NOMO-1 treated with DMSO at 0.1 percent for 48 hours (cell line): ENCODE data around the gene AIFM1.

Source experiments
- DNase-seq: peaks from one replicate; lab custom pipeline; 2025; ENCODE audit not compliant: unreplicated experiment; lab: John Stamatoyannopoulos, UW

Gene AIFM1

DNA sequence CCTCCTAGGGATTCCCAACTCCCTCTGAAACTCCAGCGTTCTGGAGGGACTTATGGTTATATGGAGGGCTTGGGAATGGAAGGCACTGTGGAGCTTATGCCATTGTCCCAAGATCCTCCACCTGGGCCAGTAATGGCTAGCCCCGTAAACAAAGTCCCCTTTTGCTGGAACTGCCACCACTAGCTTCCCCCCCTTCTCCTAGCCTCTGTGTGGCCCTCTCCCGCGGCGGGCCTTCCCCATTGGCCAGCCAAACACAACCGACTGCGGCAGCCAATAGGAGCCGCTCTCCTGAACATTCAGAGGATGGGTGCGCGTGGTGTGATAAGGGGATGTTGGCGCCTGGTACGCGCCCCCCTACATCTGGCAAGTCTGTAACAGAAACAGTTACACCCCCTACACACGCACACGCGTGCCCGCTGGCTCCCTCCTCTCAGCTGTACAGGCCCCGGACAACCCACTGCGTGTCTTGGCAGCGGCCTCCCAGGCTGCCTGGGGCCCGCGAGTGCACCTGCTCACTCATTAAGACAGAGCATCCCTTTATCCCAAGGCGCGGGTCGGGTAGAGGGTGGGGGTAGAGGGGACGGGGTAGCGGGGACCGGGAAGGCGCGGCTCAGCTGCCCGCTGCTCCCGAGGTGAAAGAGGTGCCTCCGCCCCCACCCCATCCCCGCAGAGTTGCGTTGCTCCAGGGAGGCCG lies 5.3 kb upstream of the AIFM1 start:
- DNase-seq = peak; percentile 57

DNA sequence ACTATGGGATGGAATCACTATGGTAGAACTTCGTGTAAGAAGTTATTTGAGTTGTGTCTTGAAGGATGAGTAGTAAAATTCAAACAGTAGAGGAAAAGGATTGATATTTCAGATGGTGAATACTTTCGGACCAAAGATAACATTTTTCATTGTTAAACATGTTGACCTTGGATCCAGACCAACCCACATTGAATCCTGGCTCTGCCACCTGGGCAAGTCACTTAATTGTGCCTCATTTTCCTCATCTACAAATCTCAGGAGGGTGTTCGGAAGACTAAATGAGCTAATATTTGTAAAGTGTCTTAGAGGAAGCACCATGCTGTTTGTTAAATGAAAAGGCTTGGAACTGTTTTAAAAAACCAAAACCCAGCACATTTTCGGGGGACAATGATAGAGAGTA lies 1.4 kb upstream of the AIFM1 start:
- DNase-seq = no peak

DNA sequence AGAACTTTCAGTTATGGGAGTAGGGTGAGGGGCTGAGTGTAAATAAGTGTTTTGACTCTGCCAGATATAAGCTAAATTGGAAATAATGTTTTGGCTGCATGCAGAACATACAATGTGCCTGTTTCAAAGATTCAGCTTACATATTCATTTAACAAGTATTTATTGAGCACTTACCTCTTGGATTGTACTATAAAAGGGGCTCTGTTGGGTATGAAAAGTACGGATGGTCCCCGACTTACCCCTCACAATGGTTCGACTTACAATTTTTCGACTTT lies 799 bp upstream of the AIFM1 start:
- DNase-seq = no peak

DNA sequence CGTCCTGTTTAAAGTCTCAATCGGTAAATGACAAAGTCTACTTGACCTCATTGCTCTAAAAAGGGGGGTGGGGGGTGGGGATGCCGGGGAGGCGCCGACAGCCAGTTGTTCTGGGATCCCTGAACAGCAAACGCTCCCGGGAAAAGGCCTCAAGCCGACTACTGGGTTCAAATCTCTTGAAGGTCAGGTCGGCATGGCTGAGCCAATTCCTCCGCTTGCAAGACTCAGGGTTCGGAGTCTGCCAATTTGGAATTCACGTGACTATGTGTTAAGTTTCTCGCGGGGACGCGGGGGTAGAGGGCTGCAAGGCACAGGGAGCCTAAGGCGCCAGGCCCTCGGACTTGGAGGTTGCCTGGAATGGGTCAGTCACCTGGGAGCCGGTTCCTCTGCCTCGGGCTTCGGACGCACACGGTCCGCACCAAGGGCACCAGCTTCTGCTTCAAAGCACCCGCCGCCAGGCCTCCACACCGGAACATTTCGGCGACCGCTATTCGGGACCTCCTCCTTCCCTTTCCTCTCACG lies 399 bp downstream of the AIFM1 start:
- DNase-seq = no peak

DNA sequence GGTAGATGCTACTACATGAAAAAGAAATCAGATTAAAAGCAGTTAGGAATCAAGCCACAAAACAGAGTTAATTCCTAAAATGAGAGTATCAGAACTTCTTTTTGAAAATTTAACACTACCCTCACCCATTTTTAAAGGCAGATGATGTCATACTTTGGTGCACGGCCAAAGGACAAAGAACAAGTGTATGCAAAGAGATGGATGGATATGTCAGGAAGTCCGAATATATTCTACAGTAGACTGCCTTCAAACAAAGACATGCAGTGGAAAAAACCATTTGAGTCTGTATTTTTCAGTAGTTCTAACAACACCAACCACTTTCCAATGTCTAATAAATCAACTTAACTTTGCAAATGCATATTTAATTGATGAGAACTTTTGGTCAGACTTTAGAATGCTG lies 2.2 kb downstream of the AIFM1 start:
- DNase-seq = no peak

DNA sequence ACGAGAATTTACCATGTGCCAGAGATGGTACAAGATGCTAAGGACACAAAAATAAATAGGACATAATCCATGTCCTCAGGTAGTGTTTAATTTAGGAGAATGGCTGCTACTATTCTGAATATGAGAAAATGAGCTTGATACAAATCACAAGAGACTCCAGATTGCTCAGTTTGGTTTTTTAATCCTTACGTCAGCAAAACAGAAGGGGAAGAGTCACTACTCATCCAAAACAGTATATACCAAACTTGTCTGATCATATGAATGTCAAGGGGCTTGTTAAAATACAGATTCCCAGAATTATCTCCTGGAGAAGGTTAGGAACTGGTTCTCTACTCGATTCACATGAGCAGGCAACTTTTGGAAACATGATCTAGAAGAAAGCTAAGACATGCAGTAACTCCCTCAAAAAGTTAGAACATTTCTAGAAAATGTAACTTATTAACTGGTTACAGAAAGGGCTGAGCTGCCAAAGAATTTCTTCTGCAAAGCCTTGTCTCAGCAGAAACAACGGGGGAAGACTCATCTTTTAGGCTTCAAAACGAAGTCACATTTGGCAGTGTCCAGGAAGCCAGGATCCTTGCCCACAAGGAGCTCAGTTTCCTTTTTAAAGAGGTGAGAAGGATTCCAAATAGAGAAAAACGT lies 3.4 kb downstream of the AIFM1 start:
- DNase-seq = no peak

DNA sequence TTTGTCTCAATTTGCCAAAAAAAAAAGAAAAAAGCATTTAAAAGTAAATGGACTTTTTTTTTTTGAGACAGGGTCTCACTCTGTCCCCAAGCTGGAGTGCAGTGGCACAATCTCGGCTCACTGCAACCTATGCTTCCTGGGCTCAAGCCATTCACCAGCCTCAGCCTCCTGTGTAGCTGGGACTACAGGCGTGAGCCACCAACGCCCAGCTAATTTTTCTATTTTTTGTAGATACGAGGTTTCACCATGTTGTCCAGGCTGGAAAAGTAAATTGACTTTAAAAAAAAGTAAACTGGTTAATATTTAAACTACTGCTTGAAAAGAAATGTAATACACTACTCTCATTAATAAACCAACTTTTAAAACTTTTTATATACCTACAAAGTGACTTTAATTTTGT lies 5.9 kb downstream of the AIFM1 start:
- no peak for DNase-seq

DNA sequence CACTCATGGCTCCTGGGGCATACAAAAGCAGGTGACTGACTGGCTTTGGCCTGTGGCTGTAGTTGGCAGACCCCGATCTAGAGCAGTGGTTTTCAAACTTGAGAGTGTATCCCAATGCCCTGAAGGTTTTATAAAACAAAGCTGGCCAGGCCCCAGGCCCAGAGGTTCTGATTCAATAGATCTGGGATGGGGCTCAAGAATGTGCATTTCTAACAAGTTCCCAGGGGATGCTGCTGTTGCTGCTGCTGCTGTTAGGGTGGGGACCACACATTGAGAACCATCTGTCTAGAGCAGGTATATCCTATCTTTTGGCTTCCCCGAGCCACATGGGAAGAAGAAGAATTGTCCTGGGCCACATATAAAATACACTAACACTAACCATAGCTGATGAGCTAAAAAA lies 7.3 kb downstream of the AIFM1 start:
- no peak for DNase-seq

DNA sequence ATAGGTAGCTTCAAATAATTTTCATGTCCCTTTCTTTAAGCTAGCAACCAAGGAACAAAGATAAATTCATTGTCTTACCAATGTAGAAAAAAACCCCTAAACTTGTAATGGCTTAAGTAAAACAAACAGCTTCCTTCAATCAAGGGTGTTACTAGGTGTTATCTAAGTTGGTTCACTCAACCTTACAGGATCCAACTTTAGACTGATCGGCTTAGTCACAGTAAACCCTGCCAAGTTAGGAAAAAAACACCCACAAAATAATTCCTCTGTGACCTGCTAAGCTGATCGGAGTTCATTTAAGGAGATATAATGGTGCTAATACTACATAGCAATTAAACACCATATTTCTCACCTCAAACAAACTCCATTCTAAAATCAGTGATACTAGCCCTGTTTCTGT lies 10.1 kb downstream of the AIFM1 start:
- DNase-seq = no peak

DNA sequence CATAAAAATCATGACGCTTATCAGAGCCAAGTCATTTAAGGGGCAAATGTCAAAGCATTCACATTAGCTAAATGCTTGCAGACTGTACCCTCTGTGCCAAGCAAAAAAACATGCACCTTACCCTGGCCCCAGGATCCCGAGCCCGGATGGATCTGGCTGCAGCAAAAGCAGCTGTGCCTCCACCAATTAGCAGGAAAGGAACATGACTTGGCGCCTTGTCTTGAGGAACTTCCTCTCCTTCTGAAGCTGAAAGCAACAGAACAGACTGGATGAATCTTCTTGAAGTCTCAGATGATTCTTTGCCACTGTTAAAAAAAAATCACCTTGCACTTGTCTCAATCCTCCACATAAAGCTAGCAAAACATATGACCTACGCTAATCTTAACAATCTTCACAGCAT lies 18.0 kb downstream of the AIFM1 start:
- peak; percentile 39 for DNase-seq

DNA sequence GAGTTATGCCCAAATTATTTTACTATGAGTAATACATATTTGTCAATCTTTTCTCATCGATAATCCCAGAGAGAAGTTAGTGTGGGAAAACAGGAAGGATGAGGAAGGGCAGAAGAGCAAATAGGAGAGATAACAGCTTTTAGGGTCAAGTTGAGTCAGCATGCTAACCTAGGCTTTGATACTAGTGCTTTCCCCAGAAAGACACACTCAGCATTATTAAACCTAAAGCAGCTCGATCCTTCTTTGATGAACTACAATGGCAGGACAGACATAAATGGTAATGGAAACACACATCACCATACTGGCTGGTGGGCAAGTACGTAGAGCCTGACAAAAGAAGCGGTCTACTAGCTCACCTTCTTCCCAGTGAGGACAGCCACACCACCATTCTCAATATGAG lies 20.5 kb downstream of the AIFM1 start:
- DNase-seq = no peak

DNA sequence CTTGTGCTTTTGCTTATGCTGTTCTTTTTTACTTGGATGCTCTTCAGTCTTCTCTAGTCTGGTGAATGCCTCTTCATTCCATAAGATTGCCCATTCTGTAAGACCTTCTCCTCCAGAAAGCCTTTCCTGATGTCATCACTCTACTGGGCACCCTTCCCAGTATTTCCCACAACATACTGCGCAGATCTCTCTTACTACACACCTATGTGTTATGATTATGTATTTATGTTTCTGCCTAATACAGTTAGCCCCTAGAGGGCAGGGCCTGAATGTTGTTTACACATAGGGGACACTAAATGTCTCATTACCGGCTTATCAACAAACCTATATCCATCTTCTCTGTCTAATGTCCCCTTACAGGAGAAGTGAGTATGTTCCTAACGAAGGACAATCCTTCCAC lies 21.1 kb downstream of the AIFM1 start:
- no peak for DNase-seq

DNA sequence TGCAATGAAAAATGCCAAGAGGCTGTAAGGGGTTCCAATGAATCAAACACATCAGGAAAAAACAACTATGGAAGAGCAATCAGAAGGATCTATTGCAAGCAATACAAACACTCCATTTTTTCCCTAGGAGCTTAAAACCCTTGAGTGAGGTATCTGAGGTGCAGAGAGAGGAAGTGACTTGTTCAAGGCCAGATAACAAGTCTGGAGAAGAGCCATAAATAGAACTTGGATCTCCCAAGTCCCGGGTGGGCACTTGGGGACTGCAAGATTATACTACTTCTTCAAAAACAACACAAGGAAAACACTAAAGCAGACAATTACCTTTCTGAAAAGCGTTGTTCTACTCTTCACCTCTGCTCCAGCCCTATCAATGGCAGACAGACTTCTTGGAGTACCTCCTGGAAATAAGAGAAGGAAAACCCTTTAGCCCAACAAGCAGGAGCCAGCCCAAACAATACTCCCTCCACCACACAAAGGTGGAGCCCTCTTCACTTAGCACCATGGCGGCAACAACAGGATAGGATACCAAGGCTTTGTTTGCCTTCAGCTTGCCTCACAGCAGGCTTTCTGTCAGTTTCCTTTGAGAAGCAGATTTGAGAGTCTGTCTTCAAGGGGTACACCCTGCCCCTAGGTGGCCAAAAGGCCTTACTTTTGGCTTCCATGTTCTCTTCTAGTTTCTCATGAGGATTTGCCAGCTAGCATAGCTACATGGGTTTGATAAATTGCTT lies 26.0 kb downstream of the AIFM1 start:
- DNase-seq = no peak

DNA sequence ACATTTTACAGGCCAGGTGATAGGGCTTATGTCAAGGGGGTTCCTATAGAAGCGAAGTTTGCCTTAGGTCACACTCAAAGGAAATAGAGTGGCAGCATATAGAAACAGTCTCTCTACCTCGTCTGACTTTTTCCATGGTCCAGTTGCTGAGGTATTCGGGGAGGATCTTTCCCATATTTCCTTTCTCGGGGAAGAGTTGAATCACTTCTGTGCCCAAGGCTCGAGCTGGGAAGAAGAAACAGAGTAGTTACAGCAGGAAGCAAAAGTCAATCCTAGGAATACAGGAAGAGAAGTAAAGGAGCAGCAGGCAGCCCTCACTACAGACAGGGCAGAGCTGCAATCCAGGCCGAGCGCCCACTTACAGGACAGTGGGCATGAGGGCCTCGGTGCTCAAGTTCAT lies 28.7 kb downstream of the AIFM1 start:
- DNase-seq = no peak

DNA sequence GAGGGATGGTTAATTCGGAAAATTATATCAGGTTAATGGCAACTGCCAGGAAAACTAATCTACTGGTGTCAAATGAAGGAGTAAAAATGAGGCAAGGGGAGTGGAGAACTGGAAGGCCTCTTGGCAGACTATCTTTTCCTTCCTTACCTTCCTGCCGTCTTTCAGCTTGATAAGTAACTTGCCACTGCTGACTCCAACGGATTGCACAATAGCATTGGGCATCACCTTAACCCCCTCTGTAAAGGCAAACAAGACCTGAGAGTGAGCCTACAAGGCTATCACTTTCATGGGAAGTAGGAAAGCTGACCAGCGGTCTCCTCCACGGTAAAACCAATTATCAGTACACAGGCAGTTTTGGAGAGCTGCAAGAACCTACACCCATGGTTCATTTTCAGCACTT lies 29.1 kb downstream of the AIFM1 start:
- DNase-seq = no peak

DNA sequence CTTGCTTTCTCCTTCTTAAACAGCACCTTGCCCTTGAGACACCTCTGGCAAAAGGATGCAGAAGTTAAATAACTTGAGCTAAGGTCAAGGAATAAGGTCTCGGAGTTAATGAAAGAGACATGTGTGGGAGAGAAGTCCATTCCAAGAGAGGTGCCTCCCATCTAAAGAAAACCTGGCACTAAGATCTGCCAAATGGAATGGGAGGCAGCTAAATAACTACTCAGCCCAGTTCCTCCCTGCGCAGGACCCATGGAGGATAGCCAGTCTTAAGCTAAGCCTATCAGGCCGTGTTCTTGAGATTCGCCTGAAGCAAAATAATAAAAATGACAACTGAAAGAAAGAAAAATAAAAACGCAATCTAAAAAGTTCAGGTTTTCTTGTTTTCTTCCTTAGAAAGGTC lies 34.7 kb downstream of the AIFM1 start:
- no peak for DNase-seq

DNA sequence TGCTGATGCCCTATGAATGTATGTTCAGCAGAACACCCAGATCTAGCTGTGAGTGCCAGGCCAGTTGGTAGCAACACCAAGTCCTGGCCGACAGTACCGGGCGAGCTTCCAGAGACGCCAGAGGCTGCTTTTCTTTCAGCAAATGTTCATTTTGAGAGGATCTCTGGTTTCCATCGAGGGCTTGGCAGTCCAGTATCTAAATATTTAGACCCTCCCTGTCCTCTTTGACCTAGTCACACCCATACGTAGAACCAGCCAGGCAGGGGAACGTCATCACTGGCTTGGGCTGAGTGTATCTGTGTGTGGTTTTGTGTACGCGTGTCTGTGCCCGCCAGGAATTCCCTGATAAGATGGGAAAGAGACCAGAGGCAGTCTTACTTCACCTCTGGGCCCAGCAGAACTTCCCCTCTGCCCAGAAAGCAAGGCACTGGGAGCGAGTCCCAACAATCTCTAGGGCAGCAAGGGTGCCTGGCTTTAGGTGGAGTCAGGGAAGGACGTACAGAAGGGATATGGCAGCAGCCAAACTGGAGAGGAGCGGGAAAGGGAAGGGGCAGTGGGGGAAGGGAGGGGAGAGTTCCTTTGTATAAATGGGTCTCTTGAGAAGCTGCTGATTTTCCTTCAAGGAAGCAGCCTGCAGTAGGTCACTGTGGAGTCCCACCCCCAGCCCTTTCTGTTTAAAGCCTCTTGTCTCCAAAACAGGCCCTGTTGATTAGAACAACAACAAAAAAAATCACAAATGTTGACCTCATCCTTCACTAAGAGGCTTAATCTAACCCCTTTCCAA lies 40.4 kb downstream of the AIFM1 start:
- DNase-seq = no peak

DNA sequence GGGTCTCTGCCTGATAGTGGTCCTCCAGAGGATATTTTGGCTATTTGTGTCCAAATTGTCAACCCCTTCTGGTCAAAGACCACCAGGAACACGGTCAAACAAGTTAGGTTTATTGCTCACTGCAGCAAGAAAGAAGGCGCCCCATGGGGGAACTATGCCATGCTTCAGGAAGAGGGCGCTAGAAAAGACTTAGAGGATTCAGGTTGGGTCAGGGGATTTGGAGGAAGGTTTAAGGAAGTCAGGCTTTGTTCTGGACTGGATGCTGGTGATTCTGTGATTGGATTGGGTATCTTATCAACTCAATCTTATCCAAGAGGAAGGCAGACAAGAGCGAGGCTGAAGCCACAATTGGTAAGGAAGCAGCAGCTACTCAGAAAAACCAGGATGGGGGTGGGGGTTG lies 41.1 kb downstream of the AIFM1 start:
- DNase-seq = no peak

DNA sequence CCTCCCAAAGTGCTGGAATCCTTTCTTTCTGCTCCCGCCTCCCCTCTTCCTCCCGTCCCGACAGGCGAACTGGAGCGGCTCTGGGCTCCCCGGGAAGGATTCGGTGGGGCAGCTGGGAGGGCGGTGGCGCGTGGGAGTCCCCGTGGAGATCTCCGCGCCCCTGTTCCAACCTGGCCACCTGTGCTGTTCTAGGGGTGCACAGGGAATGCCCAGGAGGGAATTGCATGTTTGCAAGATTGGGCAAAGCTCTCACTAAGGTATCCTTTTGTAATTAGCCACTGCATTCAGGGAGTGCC lies 44.2 kb downstream of the AIFM1 start:
- DNase-seq = no peak

DNA sequence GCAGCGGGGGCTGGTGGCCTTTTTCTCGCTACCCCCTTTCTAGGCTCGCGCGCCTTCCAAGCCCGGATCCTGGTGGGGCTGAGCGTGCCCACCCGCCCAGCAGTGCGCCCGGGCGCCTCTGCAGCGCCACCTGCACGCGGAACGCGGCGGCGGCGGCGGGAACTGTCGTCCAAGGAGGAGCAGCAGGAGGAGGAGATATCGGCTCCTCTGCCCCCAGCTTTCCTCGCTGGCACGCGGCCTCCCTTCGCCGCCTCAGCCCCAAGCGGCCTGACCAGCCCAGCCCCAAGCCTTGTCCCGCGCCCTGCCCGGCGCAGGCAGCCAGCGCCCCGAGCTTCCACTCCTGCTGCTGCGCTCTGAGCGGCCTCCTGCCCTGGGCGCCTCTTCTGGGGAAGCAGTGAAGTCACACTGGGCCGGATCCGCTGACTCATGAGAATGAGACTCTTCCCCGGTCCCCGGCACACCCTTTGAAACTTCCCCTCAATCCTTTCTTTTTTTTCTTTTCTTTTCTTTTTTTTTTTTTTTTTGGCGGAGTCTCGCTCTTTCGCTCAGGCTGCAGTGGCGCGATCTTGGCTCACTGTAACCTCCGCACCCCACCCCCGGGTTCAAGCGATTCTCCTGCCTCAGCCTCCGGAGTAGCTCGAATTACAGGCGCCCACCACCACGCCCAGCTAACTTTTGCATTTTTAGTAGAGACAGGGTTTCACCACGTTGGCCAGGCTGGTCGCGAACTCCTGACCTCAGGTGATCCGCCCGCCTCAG lies 44.7 kb downstream of the AIFM1 start:
- peak; percentile 69 for DNase-seq

DNA sequence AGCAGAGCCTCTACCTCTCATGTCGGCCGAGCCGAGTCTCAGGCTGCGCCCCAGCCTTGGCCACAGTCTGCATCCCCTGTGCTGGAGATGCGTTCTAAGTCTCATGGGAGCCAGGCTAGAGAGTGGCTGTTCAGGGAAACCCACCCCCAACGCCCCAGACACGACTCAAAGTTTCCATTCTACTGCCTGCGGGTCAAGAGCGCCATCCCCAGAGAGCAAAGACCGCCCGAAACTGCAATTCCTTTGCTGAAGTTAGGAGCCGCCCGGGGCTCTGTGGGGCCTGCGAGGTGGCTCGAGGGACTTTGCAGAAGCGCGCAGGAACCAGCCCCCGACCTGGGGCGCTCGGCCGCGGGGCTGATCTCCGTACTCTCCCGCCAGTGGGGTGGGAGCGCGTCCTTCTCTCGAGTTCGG lies 45.3 kb downstream of the AIFM1 start:
- DNase-seq = peak; percentile 16
